Gastrocnemius medialis (tissue), 4 donors: Measurements from ENCODE around the gene MGAT5. TPM values are rescaled to one million over a fixed set of nuclear protein-coding genes. Genes with fewer than 3 reads are reported as not detected.

ENCODE experiments used
- ATAC-seq, 2 donors: fragments of 150-250 bp; one replicate each; pipeline ENCODE4 v1.9.1; 2016
- DNase-seq, 2 donors: peaks; one replicate each; pipeline ENCODE4 v3.0.0-alpha.2; 2019
- H3K27ac ChIP-seq, 4 donors: fragments of 200-600 bp; sonication (generic); 1 replicate in 1 of 4; 2 replicates in 3 of 4; pipeline ENCODE4 v1.5.1; 2016 to 2018; ENCODE audit warnings: mild to moderate bottlenecking in 2 of 4, moderate library complexity in 1 of 4
- H3K27me3 ChIP-seq, 3 donors: fragments of 200-600 bp; sonication (generic) in 2 of 3; 1 replicate in 1 of 3; 2 replicates in 2 of 3; pipeline versions ENCODE4 v1.5.1 to v1.6.0; 2016 to 2019; ENCODE audit warnings: mild to moderate bottlenecking in 1 of 3, moderate library complexity in 1 of 3
- H3K36me3 ChIP-seq, 2 donors: fragments of 200-600 bp; sonication (generic) in 1 of 2; one replicate each; pipeline ENCODE4 v1.5.1; 2017 to 2018
- H3K4me1 ChIP-seq, 2 donors: fragments of 200-600 bp; sonication (generic) in 1 of 2; one replicate each; pipeline ENCODE4 v1.5.1; 2016 to 2017; ENCODE audit warnings: mild to moderate bottlenecking in 2 of 2
- H3K4me3 ChIP-seq, 4 donors: fragments of 200-600 bp; sonication (generic) in 3 of 4; 1 replicate in 1 of 4; 2 replicates in 3 of 4; pipeline ENCODE4 v1.5.1; 2016 to 2019; ENCODE audit warnings: mild to moderate bottlenecking in 2 of 4
- H3K9me3 ChIP-seq, 3 donors: fragments of 200-600 bp; sonication (generic) in 2 of 3; 1 replicate in 1 of 3; 2 replicates in 2 of 3; pipeline ENCODE4 v1.5.1; 2016 to 2019
- POLR2A ChIP-seq, 2 donors: fragments of 450-650 bp; IDR thresholded peaks; one replicate each; pipeline ENCODE4 v1.6.1; 2017; ENCODE audit warnings: antibody characterized with exemption in 2 of 2, mild to moderate bottlenecking in 2 of 2, moderate library complexity in 2 of 2
- in situ Hi-C, 4 donors: fragments of 200-750 bp; cut with MboI; loops; one replicate each; pipeline versions ENCODE4 v1.15.0 to v1.8.0; 2017; ENCODE audit warnings: low sequenced_read_pairs in 4 of 4
- intact Hi-C: fragments of 100-400 bp; cut with DNase I; formaldehyde crosslinking; loops from one replicate; pipeline ENCODE4 v1.15.1; 2023; ENCODE audit warnings: low total_unique reads
- total RNA-seq, 4 donors: library from RNA; depleted of rRNA; stranded (reverse); fragments of >200 nt; gene quantifications; one replicate each; pipeline versions ENCODE4 v1.1.0 to v1.2.3, GENCODE V29; 2016
- TF ChIP-seq, protein P1 (sequence below), 5 experiments: fragments of 450-650 bp in 3 of 5; fragments of 200-600 bp in 2 of 5; sonication (generic) in 2 of 5; IDR thresholded peaks in 4 of 5; conservative IDR thresholded peaks in 1 of 5; 1 replicate in 4 of 5; 2 replicates in 1 of 5; pipeline ENCODE4 v1.5.1; 2016 to 2019; ENCODE audit warnings: antibody characterized with exemption in 5 of 5, mild to moderate bottlenecking in 3 of 5, moderate library complexity in 3 of 5

The MGAT5 gene
- total RNA-seq, 4 donors from 2014 or later: 3.0 to 4.9 (median 3.3) TPM

DNA sequence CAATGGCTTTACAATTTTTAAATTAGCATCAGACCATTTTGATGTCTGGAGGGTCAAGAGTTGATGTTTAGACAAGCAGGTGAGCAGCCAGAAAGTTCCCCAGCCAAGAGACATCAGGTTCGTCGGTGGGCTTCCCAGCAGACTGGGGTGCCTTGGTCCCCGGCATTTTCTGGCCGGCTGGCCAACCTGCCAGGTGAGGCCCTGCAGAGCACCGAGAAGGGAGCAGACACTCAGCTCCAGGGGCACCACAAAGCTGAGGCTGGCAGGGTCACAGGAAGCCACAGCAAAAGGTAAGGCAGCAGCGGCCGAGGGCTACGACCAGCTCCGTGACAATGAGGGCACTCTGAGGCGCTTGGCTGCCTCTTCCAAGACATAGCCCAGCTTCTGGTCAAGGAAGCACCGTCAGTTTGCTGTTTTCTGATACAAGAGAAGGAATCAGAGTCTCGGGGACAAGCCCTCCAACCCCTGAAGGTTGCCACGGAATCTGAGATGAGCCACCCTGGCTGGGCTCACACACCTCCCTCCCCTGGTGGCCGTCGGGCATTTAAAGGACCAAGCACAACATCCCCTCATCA is 229.0 kb downstream of the MGAT5 start:
- Histone ChIP-seq H3K9me3 (no peaks in the 10 kb centered on the region), H3K27ac (no peak overlapping the region), H3K4me3 (no peak overlapping the region), H3K27me3 (no peaks in the 10 kb centered on the region), H3K4me1 (no peaks in the 10 kb centered on the region), H3K36me3 (no peaks in the 10 kb centered on the region)
- in situ Hi-C loops (no loop called here), intact Hi-C loops (no loop called here)
- ATAC-seq (no peak), DNase-seq (no peak)
- TF ChIP-seq, protein P1, sequence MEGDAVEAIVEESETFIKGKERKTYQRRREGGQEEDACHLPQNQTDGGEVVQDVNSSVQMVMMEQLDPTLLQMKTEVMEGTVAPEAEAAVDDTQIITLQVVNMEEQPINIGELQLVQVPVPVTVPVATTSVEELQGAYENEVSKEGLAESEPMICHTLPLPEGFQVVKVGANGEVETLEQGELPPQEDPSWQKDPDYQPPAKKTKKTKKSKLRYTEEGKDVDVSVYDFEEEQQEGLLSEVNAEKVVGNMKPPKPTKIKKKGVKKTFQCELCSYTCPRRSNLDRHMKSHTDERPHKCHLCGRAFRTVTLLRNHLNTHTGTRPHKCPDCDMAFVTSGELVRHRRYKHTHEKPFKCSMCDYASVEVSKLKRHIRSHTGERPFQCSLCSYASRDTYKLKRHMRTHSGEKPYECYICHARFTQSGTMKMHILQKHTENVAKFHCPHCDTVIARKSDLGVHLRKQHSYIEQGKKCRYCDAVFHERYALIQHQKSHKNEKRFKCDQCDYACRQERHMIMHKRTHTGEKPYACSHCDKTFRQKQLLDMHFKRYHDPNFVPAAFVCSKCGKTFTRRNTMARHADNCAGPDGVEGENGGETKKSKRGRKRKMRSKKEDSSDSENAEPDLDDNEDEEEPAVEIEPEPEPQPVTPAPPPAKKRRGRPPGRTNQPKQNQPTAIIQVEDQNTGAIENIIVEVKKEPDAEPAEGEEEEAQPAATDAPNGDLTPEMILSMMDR (IDR thresholded peaks at IDR 0.05 in 4 of 5, conservative IDR thresholded peaks at IDR 0.05 in 1 of 5): no peak
- TF ChIP-seq POLR2A (IDR thresholded peaks at IDR 0.05): no peak

DNA sequence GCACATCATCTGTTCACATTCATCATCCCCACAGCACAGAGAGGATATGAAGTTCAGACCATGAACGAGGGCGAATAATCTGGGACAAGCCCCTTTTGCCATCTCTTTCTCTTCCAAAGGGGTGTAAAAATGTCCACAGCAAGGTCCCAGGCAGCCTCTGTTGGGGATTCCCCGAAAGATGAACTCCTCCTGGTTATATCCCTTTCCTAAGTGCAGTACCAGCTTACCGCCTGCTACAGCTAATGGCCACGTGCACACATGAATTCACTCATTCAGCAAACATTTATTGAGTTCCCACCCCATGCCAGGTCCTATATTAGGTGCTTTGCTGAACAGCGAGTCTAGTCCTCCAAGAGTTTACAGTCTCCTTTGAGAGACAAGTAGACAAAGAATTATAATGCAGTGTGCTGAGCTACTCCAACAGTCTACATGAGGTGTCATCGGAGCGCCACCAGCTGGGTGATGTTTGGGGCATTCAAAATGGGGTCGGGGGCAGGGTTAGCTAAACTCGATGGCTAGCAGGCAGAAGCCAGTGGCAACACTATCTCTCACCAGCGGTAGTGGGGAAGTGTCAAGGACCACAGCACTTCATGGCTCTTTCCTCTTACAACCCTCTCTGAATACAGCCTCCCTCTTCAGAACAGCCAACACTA is 236.0 kb downstream of the MGAT5 start:
- no peak for ATAC-seq
- TF ChIP-seq, protein P1 (IDR thresholded peaks at IDR 0.05 in 4 of 5, conservative IDR thresholded peaks at IDR 0.05 in 1 of 5): no peak
- TF ChIP-seq POLR2A (IDR thresholded peaks at IDR 0.05): no peak
- Histone ChIP-seq H3K4me1 (no peaks in the 10 kb centered on the region), H3K4me3 (no peak overlapping the region), H3K9me3 (no peaks in the 10 kb centered on the region), H3K27ac (no peak overlapping the region), H3K36me3 (no peaks in the 10 kb centered on the region), H3K27me3 (no peaks in the 10 kb centered on the region)
- no peak for DNase-seq
- intact Hi-C loops (no loop called here), in situ Hi-C loops (no loop called here)

DNA sequence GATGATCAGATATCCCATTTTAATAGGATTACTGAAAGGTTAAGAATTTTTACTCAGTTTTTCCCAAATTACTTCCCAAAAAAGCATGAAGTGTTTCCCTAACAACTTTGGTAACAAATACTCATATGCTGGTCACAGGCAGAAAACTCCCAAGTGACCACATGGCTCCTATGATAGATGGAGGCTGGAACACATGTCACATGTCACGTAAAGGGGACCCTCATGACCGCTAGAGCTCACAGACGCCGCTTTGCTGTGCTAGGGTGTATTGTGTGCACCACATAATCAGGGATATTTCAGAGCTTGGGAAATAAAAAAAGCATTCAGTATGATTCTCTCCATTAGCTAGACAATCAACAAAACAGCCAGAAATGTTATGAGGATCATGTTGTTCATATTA is 236.7 kb downstream of the MGAT5 start:
- Histone ChIP-seq H3K4me3 (no peak overlapping the region), H3K27ac (no peak overlapping the region), H3K36me3 (no peaks in the 10 kb centered on the region), H3K9me3 (no peaks in the 10 kb centered on the region), H3K4me1 (no peaks in the 10 kb centered on the region), H3K27me3 (no peaks in the 10 kb centered on the region)
- ATAC-seq (no peak), DNase-seq (no peak)
- intact Hi-C loops: no loop called here
- no peak for TF ChIP-seq POLR2A (IDR thresholded peaks at IDR 0.05)
- TF ChIP-seq, protein P1 (IDR thresholded peaks at IDR 0.05 in 4 of 5, conservative IDR thresholded peaks at IDR 0.05 in 1 of 5): no peak
- in situ Hi-C loops: no loop called here

DNA sequence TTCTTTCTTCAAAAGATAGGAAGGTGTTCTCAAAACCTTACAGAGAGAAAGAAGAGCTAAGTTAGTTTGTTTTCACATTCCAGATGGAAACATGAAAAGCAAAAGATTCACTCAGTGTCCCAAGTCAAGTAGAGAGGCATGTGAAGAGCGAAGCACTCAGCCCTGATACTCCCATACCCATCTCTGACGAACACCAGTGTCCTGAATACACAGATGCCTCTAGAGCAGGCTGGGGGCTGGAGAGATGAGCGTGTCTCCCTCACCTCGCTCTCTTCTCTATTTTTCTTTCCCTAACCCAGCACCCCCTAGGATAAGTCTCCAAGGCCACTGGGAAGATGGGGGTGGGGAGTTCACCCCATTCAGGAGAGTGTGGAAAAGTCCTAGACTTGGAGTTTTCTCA is 237.2 kb downstream of the MGAT5 start:
- Histone ChIP-seq H3K9me3 (no peaks in the 10 kb centered on the region), H3K4me1 (no peaks in the 10 kb centered on the region), H3K27me3 (no peaks in the 10 kb centered on the region), H3K27ac (no peak overlapping the region), H3K4me3 (no peak overlapping the region), H3K36me3 (no peaks in the 10 kb centered on the region)
- no peak for TF ChIP-seq POLR2A (IDR thresholded peaks at IDR 0.05)
- TF ChIP-seq, protein P1 (IDR thresholded peaks at IDR 0.05 in 4 of 5, conservative IDR thresholded peaks at IDR 0.05 in 1 of 5): no peak
- intact Hi-C loops (no loop called here), in situ Hi-C loops (no loop called here)
- DNase-seq (no peak), ATAC-seq (no peak)
